OCI-LY7 (cell line): ENCODE results near the gene SYT2. TPM values are rescaled to one million over a fixed set of nuclear protein-coding genes. Genes with fewer than 3 reads are reported as not detected.

Experiments
- BruUV-seq: library from RNA; stranded (reverse); fragments of 400-500 nt; replicated peaks from 2 replicates; lab custom pipeline; 2021; lab: Mats Ljungman, UMichigan
- CTCF ChIA-PET: fragments of 300-600 bp; sonication (Branson Sonifier 250); formaldehyde crosslinking; loops from one replicate; lab custom pipeline; 2022; ENCODE audit warnings: antibody characterized with exemption; ENCODE audit not compliant: unreplicated experiment; lab: Charles Lee
- POLR2A ChIA-PET: fragments of 300-600 bp; sonication (Branson Sonifier 250); formaldehyde crosslinking; loops from one replicate; lab custom pipeline; 2022; ENCODE audit warnings: antibody characterized with exemption; lab: Charles Lee
- DNase-seq: peaks from one replicate; pipeline ENCODE4 v3.0.0-alpha.2; 2015; ENCODE audit warnings: low spot score
- H2AFZ ChIP-seq: fragments of 200-600 bp; sonication (generic), shearing (Covaris generic); 2 replicates; pipeline ENCODE4 v1.6.1; 2014; ENCODE audit warnings: mild to moderate bottlenecking, antibody characterized with exemption, low read length, moderate library complexity
- H3K27ac ChIP-seq: fragments of 200-600 bp; sonication (generic); 2 replicates; pipeline ENCODE4 v1.5.1; 2014; ENCODE audit warnings: mixed run types, low read depth, mild to moderate bottlenecking, moderate library complexity, low read length, inconsistent platforms; ENCODE audit not compliant: poor library complexity, severe bottlenecking
- H3K36me3 ChIP-seq: fragments of 200-600 bp; sonication (generic); 2 replicates; pipeline ENCODE4 v1.6.1; 2014; ENCODE audit warnings: mild to moderate bottlenecking, antibody characterized with exemption, low read length, moderate library complexity, mixed read lengths; ENCODE audit not compliant: insufficient read depth
- H3K4me1 ChIP-seq: fragments of 200-600 bp; sonication (generic); 2 replicates; pipeline ENCODE4 v1.5.1; 2014; ENCODE audit warnings: mild to moderate bottlenecking, low read length; ENCODE audit not compliant: insufficient read depth, poor library complexity, severe bottlenecking
- H3K4me2 ChIP-seq: fragments of 200-600 bp; sonication (generic); 2 replicates; pipeline ENCODE4 v1.6.1; 2014; ENCODE audit warnings: mild to moderate bottlenecking, low read length
- H3K4me3 ChIP-seq: fragments of 200-600 bp; sonication (generic); 2 replicates; pipeline ENCODE4 v1.5.1; 2014; ENCODE audit warnings: mild to moderate bottlenecking, low read depth, low read length; ENCODE audit not compliant: poor library complexity, severe bottlenecking
- H3K79me2 ChIP-seq: fragments of 200-600 bp; sonication (generic); 2 replicates; pipeline ENCODE4 v1.6.1; 2016; ENCODE audit warnings: low read depth, mild to moderate bottlenecking, low read length, moderate library complexity, mixed read lengths; ENCODE audit not compliant: insufficient read depth
- H3K9me2 ChIP-seq: fragments of 200-600 bp; sonication (generic); 2 replicates; pipeline ENCODE4 v1.6.1; 2016; ENCODE audit warnings: mild to moderate bottlenecking, low read length, mixed read lengths; ENCODE audit not compliant: insufficient read depth
- H3K9me3 ChIP-seq: fragments of 200-600 bp; sonication (generic); 2 replicates; pipeline ENCODE4 v1.6.1; 2014; ENCODE audit warnings: mild to moderate bottlenecking, mixed run types, low read length, mixed read lengths
- H4K20me1 ChIP-seq: fragments of 200-600 bp; sonication (generic); 2 replicates; pipeline ENCODE4 v1.6.1; 2014; ENCODE audit warnings: mild to moderate bottlenecking, antibody characterized with exemption, low read length, moderate library complexity, mixed read lengths; ENCODE audit not compliant: insufficient read depth
- EZH2phosphoT487 ChIP-seq: fragments of 200-600 bp; sonication (generic); IDR thresholded peaks from 2 replicates; pipeline ENCODE4 v1.6.1; 2018; ENCODE audit warnings: low read depth, borderline replicate concordance, mild to moderate bottlenecking, mixed run types, antibody characterized with exemption, low read length, moderate library complexity, mixed read lengths
- intact Hi-C: fragments of 100-400 bp; cut with micrococcal nuclease; formaldehyde crosslinking; loops from one replicate; pipeline ENCODE4 v1.10.0; 2022; ENCODE audit not compliant: unreplicated experiment
- total RNA-seq, 2 experiments: library from RNA; depleted of rRNA in 1 of 2; stranded (reverse); fragments of >200 nt in 1 of 2; shearing (Covaris generic) in 1 of 2; gene quantifications; 2 replicates each; pipeline ENCODE4 v1.2.3, GENCODE V29; 2014 to 2022
- TF ChIP-seq, protein P1 (sequence below): fragments of 200-600 bp; sonication (generic); conservative IDR thresholded peaks from 2 replicates; pipeline ENCODE4 v1.5.1; 2014; ENCODE audit warnings: mild to moderate bottlenecking, antibody characterized with exemption, low read length, moderate library complexity, mixed read lengths

The SYT2 gene
- total RNA-seq, 2 experiments from 2014 or later = not detected

DNA sequence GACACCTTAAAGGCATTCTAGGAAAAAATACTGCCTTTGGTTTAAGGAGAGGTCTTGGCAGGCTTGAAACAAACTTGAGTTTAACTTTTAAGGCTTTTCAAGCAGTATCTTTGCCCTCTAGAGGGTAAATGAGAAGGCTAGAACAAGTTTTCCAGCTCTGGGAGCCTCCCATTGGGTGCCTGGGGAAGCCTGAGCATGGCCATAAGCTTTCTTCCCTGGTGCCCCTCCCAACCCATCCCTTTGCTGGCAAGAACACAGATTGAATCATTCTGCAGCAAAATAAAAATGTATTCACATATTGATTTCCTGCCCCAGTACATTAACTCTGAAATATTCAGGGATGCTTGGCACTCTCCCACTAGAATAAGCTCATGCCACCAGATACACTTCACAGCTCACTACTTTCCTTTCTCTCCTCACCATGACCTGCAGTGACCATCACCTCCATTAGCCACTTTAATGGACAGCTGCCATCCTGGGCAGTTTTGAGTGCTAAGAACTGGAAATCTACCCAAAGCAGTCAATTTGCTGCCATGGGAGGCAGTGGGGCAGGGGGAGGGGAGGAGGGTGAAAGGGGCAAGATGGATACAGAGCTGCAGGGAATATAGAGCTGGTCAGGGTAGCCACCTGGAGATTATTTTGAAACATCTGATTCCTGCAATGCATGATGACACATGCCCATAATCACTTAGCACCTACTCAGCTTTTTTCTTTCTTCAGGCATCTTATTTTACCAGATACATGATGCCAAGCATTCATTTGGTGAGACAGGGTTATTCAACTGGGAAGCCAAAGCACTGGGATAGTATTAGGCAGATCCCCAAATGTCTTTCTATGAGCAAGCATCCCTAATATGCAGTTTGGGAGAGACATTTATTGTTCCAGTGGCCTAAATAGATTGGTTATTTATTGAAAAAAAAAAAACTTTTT is 140.6 kb downstream of the SYT2 start:
- peaks cover 15% of the 10 kb centered on the region for H3K4me1 ChIP-seq
- no peak for DNase-seq
- H3K36me3 ChIP-seq = no peaks in the 10 kb centered on the region
- H3K9me3 ChIP-seq = no peaks in the 10 kb centered on the region
- intact Hi-C loops = loop anchor here (2.0 to 5.0 kb wide), 2 partner anchors 69 to 107 kb away; no protein-coding TSS in a partner anchor
- H2AFZ ChIP-seq = no peak overlapping the region
- no peak overlapping the region for H3K4me2 ChIP-seq
- H4K20me1 ChIP-seq = no peaks in the 10 kb centered on the region
- no TSS peak for BruUV-seq
- no peaks in the 10 kb centered on the region for H3K79me2 ChIP-seq
- TF ChIP-seq EZH2phosphoT487 = no peak
- TF ChIP-seq, protein P1, sequence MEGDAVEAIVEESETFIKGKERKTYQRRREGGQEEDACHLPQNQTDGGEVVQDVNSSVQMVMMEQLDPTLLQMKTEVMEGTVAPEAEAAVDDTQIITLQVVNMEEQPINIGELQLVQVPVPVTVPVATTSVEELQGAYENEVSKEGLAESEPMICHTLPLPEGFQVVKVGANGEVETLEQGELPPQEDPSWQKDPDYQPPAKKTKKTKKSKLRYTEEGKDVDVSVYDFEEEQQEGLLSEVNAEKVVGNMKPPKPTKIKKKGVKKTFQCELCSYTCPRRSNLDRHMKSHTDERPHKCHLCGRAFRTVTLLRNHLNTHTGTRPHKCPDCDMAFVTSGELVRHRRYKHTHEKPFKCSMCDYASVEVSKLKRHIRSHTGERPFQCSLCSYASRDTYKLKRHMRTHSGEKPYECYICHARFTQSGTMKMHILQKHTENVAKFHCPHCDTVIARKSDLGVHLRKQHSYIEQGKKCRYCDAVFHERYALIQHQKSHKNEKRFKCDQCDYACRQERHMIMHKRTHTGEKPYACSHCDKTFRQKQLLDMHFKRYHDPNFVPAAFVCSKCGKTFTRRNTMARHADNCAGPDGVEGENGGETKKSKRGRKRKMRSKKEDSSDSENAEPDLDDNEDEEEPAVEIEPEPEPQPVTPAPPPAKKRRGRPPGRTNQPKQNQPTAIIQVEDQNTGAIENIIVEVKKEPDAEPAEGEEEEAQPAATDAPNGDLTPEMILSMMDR = no peak
- ChIA-PET POLR2A (interaction anchor here (1.0 kb wide), 1 partner anchor 68 kb away, joined by 3 read pairs; no protein-coding TSS in a partner anchor), CTCF (interaction anchor here (0.5 kb wide), 1 partner anchor 241 kb away, joined by 3 read pairs; no protein-coding TSS in a partner anchor)
- H3K4me3 ChIP-seq = no peak overlapping the region
- no peak overlapping the region for H3K27ac ChIP-seq
- no peaks in the 10 kb centered on the region for H3K9me2 ChIP-seq

DNA sequence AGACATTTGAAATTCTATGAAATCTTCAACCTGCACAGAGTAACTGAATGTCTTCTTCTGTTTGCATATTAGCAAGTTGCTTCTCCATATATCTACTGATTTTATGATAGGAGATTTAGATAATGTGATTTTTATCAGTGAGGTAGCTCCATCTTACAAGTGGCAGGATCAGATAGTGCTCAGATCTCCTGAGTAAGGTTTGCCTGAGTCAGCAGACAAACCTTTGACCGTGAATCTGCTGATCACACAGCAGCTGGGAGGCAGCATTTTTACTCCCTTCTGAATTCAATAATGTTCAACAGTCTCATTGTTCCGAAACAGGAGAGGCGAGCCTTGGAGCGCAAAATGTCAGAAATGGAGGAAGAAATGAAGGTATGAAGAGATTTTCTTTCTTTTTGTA is 141.4 kb downstream of the SYT2 start:
- intact Hi-C loops = no loop called here
- no TSS peak for BruUV-seq

More for the DNA sequence above, 141.4 kb downstream of the SYT2 start:
- no peak for DNase-seq
- peaks cover 15% of the 10 kb centered on the region for H3K4me1 ChIP-seq
- no peaks in the 10 kb centered on the region for H3K79me2 ChIP-seq
- ChIA-PET POLR2A (no interaction called here), CTCF (no interaction called here)
- no peaks in the 10 kb centered on the region for H3K36me3 ChIP-seq
- no peaks in the 10 kb centered on the region for H3K9me3 ChIP-seq
- no peaks in the 10 kb centered on the region for H3K9me2 ChIP-seq
- no peak overlapping the region for H3K4me3 ChIP-seq
- H3K4me2 ChIP-seq = no peak overlapping the region
- TF ChIP-seq EZH2phosphoT487 = no peak
- TF ChIP-seq, protein P1 = no peak
- H4K20me1 ChIP-seq = no peaks in the 10 kb centered on the region
- no peak overlapping the region for H3K27ac ChIP-seq
- no peak overlapping the region for H2AFZ ChIP-seq
